Measurements from ENCODE around the gene MYOZ2.

MYOZ2 gene

DNA sequence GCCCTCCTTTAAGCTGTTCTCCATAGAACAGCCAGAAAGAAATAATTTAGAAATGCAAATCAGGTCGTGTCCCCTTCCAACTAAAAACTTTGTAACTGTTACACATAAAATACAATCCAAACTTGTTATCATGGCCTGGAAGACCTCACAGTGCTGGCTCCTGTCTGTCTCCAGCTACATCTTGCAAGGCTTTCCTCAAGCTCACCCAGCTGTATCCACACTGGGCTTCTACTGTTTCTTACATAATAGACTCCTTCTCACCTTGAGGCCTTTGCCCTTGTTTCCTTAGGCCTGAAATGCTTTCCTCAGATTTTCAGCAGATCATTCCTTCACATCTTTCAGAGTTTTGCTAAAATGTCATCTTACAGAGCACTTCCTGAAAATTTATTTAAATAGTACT lies 43.4 kb downstream of the MYOZ2 start:
- no peak overlapping the region for H3K27ac ChIP-seq
- TF ChIP-seq CTCF (conservative IDR thresholded peaks at IDR 0.05) (no peak), ZFX (IDR thresholded peaks at IDR 0.05) (no peak)

GRCh38 chr4:119184128-119184527 lies 48.5 kb downstream of the MYOZ2 start:
- TF ChIP-seq CTCF (conservative IDR thresholded peaks at IDR 0.05), result no peak
- TF ChIP-seq ZFX (IDR thresholded peaks at IDR 0.05), result no peak

GRCh38 chr4:119189638-119190037 lies 54.0 kb downstream of the MYOZ2 start:
- H3K27ac ChIP-seq, result no peak overlapping the region

More at GRCh38 chr4:119184128-119184527, 48.5 kb downstream of the MYOZ2 start:
- H3K27ac ChIP-seq, result no peak overlapping the region

GRCh38 chr4:119190354-119190753 lies 54.7 kb downstream of the MYOZ2 start:
- TF ChIP-seq ZFX (IDR thresholded peaks at IDR 0.05) (no peak), CTCF (conservative IDR thresholded peaks at IDR 0.05) (no peak)
- no peak overlapping the region for H3K27ac ChIP-seq

More at GRCh38 chr4:119189638-119190037, 54.0 kb downstream of the MYOZ2 start:
- no peak for TF ChIP-seq CTCF (conservative IDR thresholded peaks at IDR 0.05)
- TF ChIP-seq ZFX (IDR thresholded peaks at IDR 0.05), result no peak

DNA sequence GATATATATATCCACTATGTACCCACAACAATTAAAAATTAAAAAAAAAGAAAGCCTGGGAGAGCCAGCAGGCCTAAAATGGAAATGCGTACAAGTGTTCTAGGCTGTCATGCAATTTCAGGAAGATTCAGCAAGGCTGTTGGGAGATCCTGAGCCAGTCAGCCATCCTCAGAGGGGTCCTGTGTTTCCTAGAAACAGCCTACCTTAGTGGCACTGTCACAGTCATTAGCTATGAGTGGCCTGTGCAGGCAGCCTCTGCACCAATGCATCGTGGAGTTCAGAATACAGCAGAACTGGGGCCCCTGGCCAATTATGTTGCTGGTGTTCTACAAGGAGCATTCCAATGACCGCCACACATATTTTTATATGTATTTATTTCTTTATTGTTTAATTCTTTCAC lies 55.9 kb downstream of the MYOZ2 start:
- H3K27ac ChIP-seq, result no peak overlapping the region
- no peak for TF ChIP-seq CTCF (conservative IDR thresholded peaks at IDR 0.05)
- no peak for TF ChIP-seq ZFX (IDR thresholded peaks at IDR 0.05)

DNA sequence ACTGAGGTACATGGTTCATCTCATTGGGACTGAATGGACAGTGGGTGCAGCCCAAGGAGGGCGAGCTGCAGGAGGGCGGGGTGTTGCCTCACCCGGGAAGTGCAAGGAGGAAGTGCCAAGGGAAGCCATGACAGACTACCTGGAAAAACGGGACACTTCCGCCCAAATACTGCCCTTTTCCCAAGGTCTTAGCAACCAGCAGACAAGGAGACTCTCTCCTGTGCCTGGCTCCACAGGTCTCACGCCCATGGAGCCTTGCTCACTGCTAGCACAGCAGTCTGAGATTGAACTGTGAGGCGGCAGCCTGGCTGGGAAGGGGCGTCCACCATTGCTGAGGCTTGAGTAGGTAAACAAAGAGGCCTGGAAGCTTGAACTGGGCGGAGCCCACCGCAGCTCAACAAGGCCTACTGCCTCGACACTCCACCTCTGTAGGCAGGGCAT lies 62.2 kb downstream of the MYOZ2 start:
- no peak overlapping the region for H3K27ac ChIP-seq
- no peak for TF ChIP-seq CTCF (conservative IDR thresholded peaks at IDR 0.05)
- no peak for TF ChIP-seq ZFX (IDR thresholded peaks at IDR 0.05)

GRCh38 chr4:119204916-119205315 lies 69.3 kb downstream of the MYOZ2 start:
- H3K27ac ChIP-seq, result no peak overlapping the region
- TF ChIP-seq ZFX (IDR thresholded peaks at IDR 0.05), result no peak
- TF ChIP-seq CTCF (conservative IDR thresholded peaks at IDR 0.05), result no peak
